ENCODE data around the gene PCDHA2. TPM values are rescaled to one million over a fixed set of nuclear protein-coding genes. Genes with fewer than 3 reads are reported as not detected.

The PCDHA2 gene
- total and polyA plus RNA-seq, 2 of the 8 experiments (the other 6 are each of a cell fraction or from before 2014, with no cell fraction given) = 0.86 to 1.9 TPM

DNA sequence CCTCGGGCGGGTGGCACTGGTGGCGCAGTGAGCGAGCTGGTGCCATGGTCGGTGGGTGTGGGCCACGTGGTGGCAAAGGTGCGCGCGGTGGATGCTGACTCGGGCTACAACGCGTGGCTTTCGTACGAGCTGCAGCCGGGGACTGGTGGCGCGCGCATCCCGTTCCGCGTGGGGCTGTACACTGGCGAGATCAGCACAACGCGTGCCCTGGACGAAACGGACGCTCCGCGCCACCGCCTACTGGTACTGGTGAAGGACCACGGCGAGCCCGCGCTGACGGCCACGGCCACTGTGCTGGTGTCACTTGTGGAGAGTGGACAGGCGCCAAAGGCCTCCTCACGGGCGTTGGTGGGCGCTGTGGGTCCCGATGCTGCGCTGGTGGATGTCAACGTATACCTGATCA lies 14.2 kb downstream of the PCDHA2 start (continued):
- TF ChIP-seq, protein P1, sequence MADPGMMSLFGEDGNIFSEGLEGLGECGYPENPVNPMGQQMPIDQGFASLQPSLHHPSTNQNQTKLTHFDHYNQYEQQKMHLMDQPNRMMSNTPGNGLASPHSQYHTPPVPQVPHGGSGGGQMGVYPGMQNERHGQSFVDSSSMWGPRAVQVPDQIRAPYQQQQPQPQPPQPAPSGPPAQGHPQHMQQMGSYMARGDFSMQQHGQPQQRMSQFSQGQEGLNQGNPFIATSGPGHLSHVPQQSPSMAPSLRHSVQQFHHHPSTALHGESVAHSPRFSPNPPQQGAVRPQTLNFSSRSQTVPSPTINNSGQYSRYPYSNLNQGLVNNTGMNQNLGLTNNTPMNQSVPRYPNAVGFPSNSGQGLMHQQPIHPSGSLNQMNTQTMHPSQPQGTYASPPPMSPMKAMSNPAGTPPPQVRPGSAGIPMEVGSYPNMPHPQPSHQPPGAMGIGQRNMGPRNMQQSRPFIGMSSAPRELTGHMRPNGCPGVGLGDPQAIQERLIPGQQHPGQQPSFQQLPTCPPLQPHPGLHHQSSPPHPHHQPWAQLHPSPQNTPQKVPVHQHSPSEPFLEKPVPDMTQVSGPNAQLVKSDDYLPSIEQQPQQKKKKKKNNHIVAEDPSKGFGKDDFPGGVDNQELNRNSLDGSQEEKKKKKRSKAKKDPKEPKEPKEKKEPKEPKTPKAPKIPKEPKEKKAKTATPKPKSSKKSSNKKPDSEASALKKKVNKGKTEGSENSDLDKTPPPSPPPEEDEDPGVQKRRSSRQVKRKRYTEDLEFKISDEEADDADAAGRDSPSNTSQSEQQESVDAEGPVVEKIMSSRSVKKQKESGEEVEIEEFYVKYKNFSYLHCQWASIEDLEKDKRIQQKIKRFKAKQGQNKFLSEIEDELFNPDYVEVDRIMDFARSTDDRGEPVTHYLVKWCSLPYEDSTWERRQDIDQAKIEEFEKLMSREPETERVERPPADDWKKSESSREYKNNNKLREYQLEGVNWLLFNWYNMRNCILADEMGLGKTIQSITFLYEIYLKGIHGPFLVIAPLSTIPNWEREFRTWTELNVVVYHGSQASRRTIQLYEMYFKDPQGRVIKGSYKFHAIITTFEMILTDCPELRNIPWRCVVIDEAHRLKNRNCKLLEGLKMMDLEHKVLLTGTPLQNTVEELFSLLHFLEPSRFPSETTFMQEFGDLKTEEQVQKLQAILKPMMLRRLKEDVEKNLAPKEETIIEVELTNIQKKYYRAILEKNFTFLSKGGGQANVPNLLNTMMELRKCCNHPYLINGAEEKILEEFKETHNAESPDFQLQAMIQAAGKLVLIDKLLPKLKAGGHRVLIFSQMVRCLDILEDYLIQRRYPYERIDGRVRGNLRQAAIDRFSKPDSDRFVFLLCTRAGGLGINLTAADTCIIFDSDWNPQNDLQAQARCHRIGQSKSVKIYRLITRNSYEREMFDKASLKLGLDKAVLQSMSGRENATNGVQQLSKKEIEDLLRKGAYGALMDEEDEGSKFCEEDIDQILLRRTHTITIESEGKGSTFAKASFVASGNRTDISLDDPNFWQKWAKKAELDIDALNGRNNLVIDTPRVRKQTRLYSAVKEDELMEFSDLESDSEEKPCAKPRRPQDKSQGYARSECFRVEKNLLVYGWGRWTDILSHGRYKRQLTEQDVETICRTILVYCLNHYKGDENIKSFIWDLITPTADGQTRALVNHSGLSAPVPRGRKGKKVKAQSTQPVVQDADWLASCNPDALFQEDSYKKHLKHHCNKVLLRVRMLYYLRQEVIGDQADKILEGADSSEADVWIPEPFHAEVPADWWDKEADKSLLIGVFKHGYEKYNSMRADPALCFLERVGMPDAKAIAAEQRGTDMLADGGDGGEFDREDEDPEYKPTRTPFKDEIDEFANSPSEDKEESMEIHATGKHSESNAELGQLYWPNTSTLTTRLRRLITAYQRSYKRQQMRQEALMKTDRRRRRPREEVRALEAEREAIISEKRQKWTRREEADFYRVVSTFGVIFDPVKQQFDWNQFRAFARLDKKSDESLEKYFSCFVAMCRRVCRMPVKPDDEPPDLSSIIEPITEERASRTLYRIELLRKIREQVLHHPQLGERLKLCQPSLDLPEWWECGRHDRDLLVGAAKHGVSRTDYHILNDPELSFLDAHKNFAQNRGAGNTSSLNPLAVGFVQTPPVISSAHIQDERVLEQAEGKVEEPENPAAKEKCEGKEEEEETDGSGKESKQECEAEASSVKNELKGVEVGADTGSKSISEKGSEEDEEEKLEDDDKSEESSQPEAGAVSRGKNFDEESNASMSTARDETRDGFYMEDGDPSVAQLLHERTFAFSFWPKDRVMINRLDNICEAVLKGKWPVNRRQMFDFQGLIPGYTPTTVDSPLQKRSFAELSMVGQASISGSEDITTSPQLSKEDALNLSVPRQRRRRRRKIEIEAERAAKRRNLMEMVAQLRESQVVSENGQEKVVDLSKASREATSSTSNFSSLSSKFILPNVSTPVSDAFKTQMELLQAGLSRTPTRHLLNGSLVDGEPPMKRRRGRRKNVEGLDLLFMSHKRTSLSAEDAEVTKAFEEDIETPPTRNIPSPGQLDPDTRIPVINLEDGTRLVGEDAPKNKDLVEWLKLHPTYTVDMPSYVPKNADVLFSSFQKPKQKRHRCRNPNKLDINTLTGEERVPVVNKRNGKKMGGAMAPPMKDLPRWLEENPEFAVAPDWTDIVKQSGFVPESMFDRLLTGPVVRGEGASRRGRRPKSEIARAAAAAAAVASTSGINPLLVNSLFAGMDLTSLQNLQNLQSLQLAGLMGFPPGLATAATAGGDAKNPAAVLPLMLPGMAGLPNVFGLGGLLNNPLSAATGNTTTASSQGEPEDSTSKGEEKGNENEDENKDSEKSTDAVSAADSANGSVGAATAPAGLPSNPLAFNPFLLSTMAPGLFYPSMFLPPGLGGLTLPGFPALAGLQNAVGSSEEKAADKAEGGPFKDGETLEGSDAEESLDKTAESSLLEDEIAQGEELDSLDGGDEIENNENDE (IDR thresholded peaks at IDR 0.05; ENCODE audit: insufficient replicate concordance, low read length) = no peak
- TF ChIP-seq SIX5 (IDR thresholded peaks at IDR 0.05; ENCODE audit: low read depth, low read length) (no peak), PHF8 (conservative IDR thresholded peaks at IDR 0.05; ENCODE audit: low read depth, low read length) (no peak), NRF1 (IDR thresholded peaks at IDR 0.05; ENCODE audit: low read depth, low read length) (no peak), CHD1 (IDR thresholded peaks at IDR 0.05; ENCODE audit: low read depth, low read length) (no peak), CTBP2 (IDR thresholded peaks at IDR 0.05; ENCODE audit: borderline replicate concordance, insufficient read depth, insufficient read length, low read length) (no peak)
- TF ChIP-seq, protein P2, sequence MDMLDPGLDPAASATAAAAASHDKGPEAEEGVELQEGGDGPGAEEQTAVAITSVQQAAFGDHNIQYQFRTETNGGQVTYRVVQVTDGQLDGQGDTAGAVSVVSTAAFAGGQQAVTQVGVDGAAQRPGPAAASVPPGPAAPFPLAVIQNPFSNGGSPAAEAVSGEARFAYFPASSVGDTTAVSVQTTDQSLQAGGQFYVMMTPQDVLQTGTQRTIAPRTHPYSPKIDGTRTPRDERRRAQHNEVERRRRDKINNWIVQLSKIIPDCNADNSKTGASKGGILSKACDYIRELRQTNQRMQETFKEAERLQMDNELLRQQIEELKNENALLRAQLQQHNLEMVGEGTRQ (IDR thresholded peaks at IDR 0.05; ENCODE audit: low read length) = no peak
- TF ChIP-seq, protein P3, sequence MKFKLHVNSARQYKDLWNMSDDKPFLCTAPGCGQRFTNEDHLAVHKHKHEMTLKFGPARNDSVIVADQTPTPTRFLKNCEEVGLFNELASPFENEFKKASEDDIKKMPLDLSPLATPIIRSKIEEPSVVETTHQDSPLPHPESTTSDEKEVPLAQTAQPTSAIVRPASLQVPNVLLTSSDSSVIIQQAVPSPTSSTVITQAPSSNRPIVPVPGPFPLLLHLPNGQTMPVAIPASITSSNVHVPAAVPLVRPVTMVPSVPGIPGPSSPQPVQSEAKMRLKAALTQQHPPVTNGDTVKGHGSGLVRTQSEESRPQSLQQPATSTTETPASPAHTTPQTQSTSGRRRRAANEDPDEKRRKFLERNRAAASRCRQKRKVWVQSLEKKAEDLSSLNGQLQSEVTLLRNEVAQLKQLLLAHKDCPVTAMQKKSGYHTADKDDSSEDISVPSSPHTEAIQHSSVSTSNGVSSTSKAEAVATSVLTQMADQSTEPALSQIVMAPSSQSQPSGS (IDR thresholded peaks at IDR 0.05; ENCODE audit: low read length) = no peak
